ENCODE results near the gene ABCA2.

The ABCA2 gene

DNA sequence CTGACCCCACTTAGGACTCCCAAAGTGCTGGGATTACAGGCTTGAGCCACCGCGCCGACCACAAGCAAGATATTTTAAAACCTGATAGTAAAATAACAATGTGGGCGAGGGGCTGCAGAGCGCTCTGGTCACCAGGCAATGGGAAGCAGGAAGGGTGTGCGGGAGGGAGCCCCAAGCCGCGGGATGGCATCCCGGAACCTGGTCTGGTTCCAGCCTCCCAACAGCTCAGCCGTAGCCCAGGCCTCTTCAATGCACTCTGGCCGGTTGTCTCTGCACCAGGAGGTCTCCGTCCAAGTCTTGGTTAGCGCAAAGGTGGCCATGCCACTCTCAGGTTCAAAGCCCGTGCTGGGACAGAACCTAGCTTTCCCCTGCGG is 48.6 kb upstream of the ABCA2 start:
- Histone ChIP-seq H3K36me3 (ENCODE audit: insufficient read depth, low read length) (peaks cover 21% of the 10 kb centered on the region), H3K9me2 (ENCODE audit: low read depth, low read length) (no peaks in the 10 kb centered on the region), H3K79me2 (ENCODE audit: insufficient read depth, low read length) (no peaks in the 10 kb centered on the region), H3K27me3 (ENCODE audit: insufficient read depth, low read length) (no peaks in the 10 kb centered on the region), H3K4me1 (ENCODE audit: insufficient read depth, low read length, severe bottlenecking) (peaks cover 25% of the 10 kb centered on the region), H3K9ac (ENCODE audit: low read length) (peak overlapping the region; percentile 84), H2AFZ (ENCODE audit: low read length) (no peak overlapping the region), H3K27ac (ENCODE audit: low read depth, low read length, poor library complexity, severe bottlenecking) (peak overlapping the region; percentile 62), H3K9me3 (ENCODE audit: low read length) (no peaks in the 10 kb centered on the region), H3K4me2 (ENCODE audit: low read length) (peak overlapping the region; percentile 95), H3K4me3 (ENCODE audit: low read depth, low read length, poor library complexity, severe bottlenecking) (peak overlapping the region; percentile 63), H4K20me1 (ENCODE audit: insufficient read depth, low read length) (no peaks in the 10 kb centered on the region), H3F3A (ENCODE audit: insufficient read depth, low read length) (no peaks in the 10 kb centered on the region)
- TF ChIP-seq CTCF (IDR thresholded peaks at IDR 0.05; ENCODE audit: low read length) (no peak), EZH2 (IDR thresholded peaks at IDR 0.05; ENCODE audit: borderline replicate concordance, low read length) (no peak)

- Histone ChIP-seq H4K20me1 (ENCODE audit: insufficient read depth, low read length) (no peaks in the 10 kb centered on the region), H3K4me1 (ENCODE audit: insufficient read depth, low read length, severe bottlenecking) (peaks cover 35% of the 10 kb centered on the region), H3K27ac (ENCODE audit: low read depth, low read length, poor library complexity, severe bottlenecking) (peak overlapping the region; percentile 63), H2AFZ (ENCODE audit: low read length) (no peak overlapping the region), H3K36me3 (ENCODE audit: insufficient read depth, low read length) (peaks cover 14% of the 10 kb centered on the region), H3F3A (ENCODE audit: insufficient read depth, low read length) (no peaks in the 10 kb centered on the region), H3K4me3 (ENCODE audit: low read depth, low read length, poor library complexity, severe bottlenecking) (no peak overlapping the region), H3K9me2 (ENCODE audit: low read depth, low read length) (no peaks in the 10 kb centered on the region), H3K9ac (ENCODE audit: low read length) (no peak overlapping the region; the same call in 1 of the 2 replicates), H3K27me3 (ENCODE audit: insufficient read depth, low read length) (no peaks in the 10 kb centered on the region), H3K9me3 (ENCODE audit: low read length) (no peaks in the 10 kb centered on the region), H3K79me2 (ENCODE audit: insufficient read depth, low read length) (no peaks in the 10 kb centered on the region), H3K4me2 (ENCODE audit: low read length) (no peak overlapping the region)
- TF ChIP-seq EZH2 (IDR thresholded peaks at IDR 0.05; ENCODE audit: borderline replicate concordance, low read length) (no peak), CTCF (IDR thresholded peaks at IDR 0.05; ENCODE audit: low read length) (no peak)
Measured at GRCh38 chr9:137075275-137075775, 47.3 kb upstream of the ABCA2 start.

GRCh38 chr9:137074657-137075274 is 46.7 kb upstream of the ABCA2 start:
- no peak for TF ChIP-seq EZH2 (IDR thresholded peaks at IDR 0.05; ENCODE audit: borderline replicate concordance, low read length)
- no peak for TF ChIP-seq CTCF (IDR thresholded peaks at IDR 0.05; ENCODE audit: low read length)
- H3K27ac ChIP-seq (ENCODE audit: low read depth, low read length, poor library complexity, severe bottlenecking) = peak overlapping the region; percentile 63
- no peaks in the 10 kb centered on the region for H3K79me2 ChIP-seq (ENCODE audit: insufficient read depth, low read length)
- H3K4me1 ChIP-seq (ENCODE audit: insufficient read depth, low read length, severe bottlenecking) = peaks cover 35% of the 10 kb centered on the region
- H3K9ac ChIP-seq (ENCODE audit: low read length) = peak overlapping the region; percentile 22; the same call in 1 of the 2 replicates
- no peak overlapping the region for H2AFZ ChIP-seq (ENCODE audit: low read length)
- H3K9me3 ChIP-seq (ENCODE audit: low read length) = no peaks in the 10 kb centered on the region
- no peaks in the 10 kb centered on the region for H3K9me2 ChIP-seq (ENCODE audit: low read depth, low read length)
- no peaks in the 10 kb centered on the region for H3K27me3 ChIP-seq (ENCODE audit: insufficient read depth, low read length)
- H4K20me1 ChIP-seq (ENCODE audit: insufficient read depth, low read length) = no peaks in the 10 kb centered on the region
- no peak overlapping the region for H3K4me3 ChIP-seq (ENCODE audit: low read depth, low read length, poor library complexity, severe bottlenecking)
- H3F3A ChIP-seq (ENCODE audit: insufficient read depth, low read length) = no peaks in the 10 kb centered on the region
- H3K36me3 ChIP-seq (ENCODE audit: insufficient read depth, low read length) = peaks cover 8% of the 10 kb centered on the region
- peak overlapping the region; percentile 22; the same call in 1 of the 2 replicates for H3K4me2 ChIP-seq (ENCODE audit: low read length)
